ENCODE results near the gene BTD. TPM values are rescaled to one million over a fixed set of nuclear protein-coding genes. Genes with fewer than 3 reads are reported as not detected.

The BTD gene
- total RNA-seq, 4 donors from 2014 or later, result 17.0 to 49.4 (median 41.6) TPM

DNA sequence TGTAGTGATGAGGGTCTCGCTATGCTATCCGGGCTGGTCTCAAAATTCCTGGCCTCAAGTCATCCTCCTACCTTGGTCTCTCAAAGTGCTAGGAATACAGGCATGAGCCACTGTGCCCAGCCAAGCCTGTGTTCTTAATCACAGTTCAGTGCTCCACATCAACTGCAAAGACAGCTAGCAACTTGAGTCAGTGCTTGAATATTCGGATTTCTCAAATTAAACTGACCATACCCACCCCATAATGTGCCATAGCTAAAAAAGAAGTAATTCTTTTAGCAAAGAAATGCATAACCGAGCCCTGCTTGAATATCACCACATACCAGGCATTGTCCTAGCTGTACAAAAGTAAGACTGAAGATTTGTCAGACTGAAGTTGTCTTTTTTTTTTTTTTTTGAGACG, 89.2 kb downstream of the BTD start:
- DNase-seq (ENCODE audit: low spot score) (no peak), ATAC-seq (ENCODE audit: low FRiP score) (no peak)
- no peak for TF ChIP-seq CTCF (IDR thresholded peaks at IDR 0.05)

DNA sequence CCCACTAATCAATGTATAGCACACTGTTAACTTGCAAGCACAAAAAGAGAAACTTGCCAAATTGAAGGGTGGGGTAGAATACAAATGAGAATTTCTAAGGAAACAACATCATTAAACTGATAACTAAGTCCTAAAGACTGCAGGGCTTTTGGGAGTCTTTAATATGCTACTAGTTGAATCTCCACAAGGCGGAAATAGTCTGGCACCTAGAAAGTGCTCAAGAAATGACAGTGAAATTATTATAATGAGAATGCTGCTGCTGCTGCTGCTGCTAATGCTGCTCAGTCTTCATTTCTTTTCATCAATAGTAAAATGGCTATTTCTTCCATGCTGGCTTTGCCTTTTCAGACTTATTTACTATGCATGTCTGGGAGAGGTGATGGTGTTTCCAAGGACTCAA, 91.8 kb downstream of the BTD start:
- TF ChIP-seq CTCF (IDR thresholded peaks at IDR 0.05), result no peak
- ATAC-seq (ENCODE audit: low FRiP score) (no peak), DNase-seq (ENCODE audit: low spot score) (no peak)

- DNase-seq (ENCODE audit: low spot score) (no peak), ATAC-seq (ENCODE audit: low FRiP score) (no peak)
- TF ChIP-seq CTCF (IDR thresholded peaks at IDR 0.05), result no peak
Measured at GRCh38 chr3:15694628-15695027, 93.1 kb downstream of the BTD start.

Small RNAs within 50 kb of the gene (small RNA-seq; reads per million reads assigned to genes)
- not detected for gene MIR3134

Other genes with a start within 250 kb of the BTD start
- 10 to 100 TPM; 11.4 to 16.9 (median 12.9) TPM for gene METTL6, start 174.2 kb upstream of the BTD start, total RNA-seq
- 10 to 100 TPM; 17.5 to 53.0 (median 22.0) TPM for gene EAF1, start 174.1 kb upstream of the BTD start, total RNA-seq
- gene COLQ, start 80.0 kb upstream of the BTD start, total RNA-seq, result 1 to 10 TPM; 1.2 to 3.9 (median 1.9) TPM
- gene HACL1, start 176 bp upstream of the BTD start, total RNA-seq, result 10 to 100 TPM; 19.8 to 26.4 (median 21.1) TPM
- 100 to 1,000 TPM in 1 of 4 donors, 10 to 100 TPM in 3; 47.6 to 197 (median 59.5) TPM for gene ANKRD28, start 196.2 kb downstream of the BTD start, total RNA-seq